Testis (tissue), 2 donors: ENCODE measurements around the gene MARCHF11.

Experiments used
- CTCF ChIP-seq, 3 experiments: fragments of 450-650 bp in 2 of 3; fragments of 200-600 bp in 1 of 3; sonication (generic) in 1 of 3; IDR thresholded peaks; one replicate each; pipeline ENCODE4 v1.5.1; 2016 to 2019; ENCODE audit warnings: antibody characterized with exemption in 3 of 3, mild to moderate bottlenecking in 2 of 3, moderate library complexity in 1 of 3
- POLR2A ChIP-seq: fragments of 450-650 bp; IDR thresholded peaks from one replicate; pipeline ENCODE4 v1.6.1; 2017; ENCODE audit warnings: antibody characterized with exemption, mild to moderate bottlenecking, moderate library complexity

- TF ChIP-seq CTCF (IDR thresholded peaks at IDR 0.05) = no peak
- no peak for TF ChIP-seq POLR2A
Measured at GRCh38 chr5:16037121-16037845, 142.3 kb downstream of the MARCHF11 start.
